GM12878 (cell line): ENCODE results near the gene ZNF629. TPM values are rescaled to one million over a fixed set of nuclear protein-coding genes. Genes with fewer than 3 reads are reported as not detected.
A peak's percentile ranks its signal among the peaks of the same experiment; 100 is the strongest.

Experiments
- ATAC-seq: fragments of 200-7000 bp; cut with Tn5 transposase; 3 replicates; pipeline ENCODE4 v1.9.1; 2020; ENCODE audit warnings: mild to moderate bottlenecking, moderate library complexity
- BruUV-seq: library from RNA; stranded (reverse); fragments of 400-500 nt; replicated peaks from 2 replicates; lab custom pipeline; 2021; lab: Mats Ljungman, UMichigan
- CTCF ChIA-PET: fragments of 300-600 bp; sonication (Branson Sonifier 250); formaldehyde crosslinking; extraction: SDS; loops from one replicate; lab custom pipeline; 2021; ENCODE audit warnings: inconsistent platforms; lab: Yijun Ruan, JAX
- POLR2A ChIA-PET: fragments of 350-600 bp; formaldehyde crosslinking; extraction: SDS; loops from one replicate; lab custom pipeline; 2021; ENCODE audit warnings: inconsistent platforms; lab: Charles Lee
- RAD21 ChIA-PET: fragments of 300-600 bp; sonication (Branson Sonifier 250); formaldehyde crosslinking; loops from one replicate; lab custom pipeline; 2023; ENCODE audit warnings: antibody characterized with exemption; ENCODE audit not compliant: unreplicated experiment; lab: Charles Lee
- SMC1A ChIA-PET: fragments of 300-600 bp; sonication (Branson Sonifier 250); formaldehyde crosslinking; loops from one replicate; lab custom pipeline; 2023; ENCODE audit not compliant: unreplicated experiment, uncharacterized antibody; lab: Charles Lee
- DNase-seq: peaks from one replicate; pipeline ENCODE4 v3.0.0-alpha.2; 2011; ENCODE audit warnings: low read depth, low spot score
- FAIRE-seq: peaks from 3 replicates; lab custom pipeline; 2011; peaks lifted over from hg19 to GRCh38; lab: Jason Lieb, UNC
- H2AFZ ChIP-seq: 2 replicates; pipeline ENCODE4 v1.6.0; 2011; ENCODE audit warnings: low read depth, low read length, control low read depth; ENCODE audit not compliant: control insufficient read depth
- H3K27ac ChIP-seq: 2 replicates; pipeline ENCODE4 v1.5.1; 2011; ENCODE audit warnings: control low read depth; ENCODE audit not compliant: control insufficient read depth, insufficient read depth
- H3K27me3 ChIP-seq, 2 experiments: replicated peaks in 1 of 2; 2 replicates each; pipeline versions ENCODE4 v1.6.0 to v1.6.1; 2011; ENCODE audit warnings: low read length in 1 of 2; ENCODE audit not compliant: control insufficient read depth in 2 of 2, insufficient read depth in 2 of 2
- H3K36me3 ChIP-seq, 2 experiments: 2 replicates each; pipeline ENCODE4 v1.5.1; 2011; ENCODE audit warnings: low read length in 1 of 2; ENCODE audit not compliant: control insufficient read depth in 2 of 2, insufficient read depth in 2 of 2
- H3K4me1 ChIP-seq: 2 replicates; pipeline ENCODE4 v1.6.1; 2011; ENCODE audit warnings: mild to moderate bottlenecking, low read length, moderate library complexity, mixed read lengths; ENCODE audit not compliant: control insufficient read depth, insufficient read depth
- H3K4me2 ChIP-seq: 2 replicates; pipeline ENCODE4 v1.6.0; 2011; ENCODE audit warnings: control low read depth; ENCODE audit not compliant: control insufficient read depth, insufficient read depth
- H3K4me3 ChIP-seq: fragments of 200-600 bp; sonication (generic); 2 replicates; pipeline ENCODE4 v1.5.1; 2016
- H3K79me2 ChIP-seq: 2 replicates; pipeline ENCODE4 v1.6.0; 2011; ENCODE audit warnings: low read length; ENCODE audit not compliant: control insufficient read depth, insufficient read depth
- H3K9ac ChIP-seq: 2 replicates; pipeline ENCODE4 v1.8.0; 2011; ENCODE audit warnings: low read length, control low read depth, mixed read lengths; ENCODE audit not compliant: control insufficient read depth, insufficient read depth
- H3K9me3 ChIP-seq: replicated peaks from 3 replicates; pipeline ENCODE4 v1.5.1; 2011; ENCODE audit warnings: mild to moderate bottlenecking, low read length; ENCODE audit not compliant: control insufficient read depth, insufficient read depth
- H4K20me1 ChIP-seq: 2 replicates; pipeline ENCODE4 v1.6.0; 2011; ENCODE audit not compliant: control insufficient read depth, insufficient read depth
- ATF2 ChIP-seq: IDR thresholded peaks from 2 replicates; pipeline ENCODE4 v1.6.1; 2012; ENCODE audit warnings: low read length, inconsistent platforms
- BCL3 ChIP-seq: IDR thresholded peaks from 2 replicates; pipeline ENCODE4 v1.6.1; 2011; ENCODE audit warnings: borderline replicate concordance, low read depth, mild to moderate bottlenecking, moderate library complexity, low read length; ENCODE audit not compliant: insufficient read depth, poor library complexity, severe bottlenecking
- CHD4 ChIP-seq: fragments of 200-600 bp; sonication (generic); IDR thresholded peaks from 2 replicates; pipeline ENCODE4 v1.6.1; 2016; ENCODE audit warnings: mild to moderate bottlenecking
- EED ChIP-seq: sonication (generic); IDR thresholded peaks from 2 replicates; pipeline ENCODE4 v1.6.1; 2016; ENCODE audit warnings: antibody characterized with exemption, low read depth
- ETV6 ChIP-seq, 2 experiments: fragments of 450-650 bp in 1 of 2; IDR thresholded peaks in 1 of 2; conservative IDR thresholded peaks in 1 of 2; 2 replicates each; pipeline ENCODE4 v1.6.1; 2014; ENCODE audit warnings: antibody characterized with exemption in 1 of 2, borderline replicate concordance in 1 of 2, low read depth in 1 of 2, mild to moderate bottlenecking in 1 of 2, moderate library complexity in 1 of 2
- IKZF1 ChIP-seq: fragments of 450-650 bp; conservative IDR thresholded peaks from 2 replicates; pipeline ENCODE4 v1.6.1; 2017; ENCODE audit warnings: antibody characterized with exemption, mild to moderate bottlenecking
- RUNX3 ChIP-seq: IDR thresholded peaks from 2 replicates; pipeline ENCODE4 v1.6.1; 2012; ENCODE audit warnings: low read length, inconsistent platforms
- SRF ChIP-seq, 2 experiments: IDR thresholded peaks; 2 replicates each; pipeline ENCODE4 v1.6.1; 2011; ENCODE audit warnings: low read depth in 2 of 2, low read length in 2 of 2, mild to moderate bottlenecking in 1 of 2, moderate library complexity in 1 of 2
- WGBS: methylation state at CpG from one replicate; pipeline ENCODE4 v1.1.6; 2016; ENCODE audit warnings: low lambda C conversion rate; ENCODE audit not compliant: insufficient replicate concordance, insufficient coverage; ENCODE audit errors: missing lambda C conversion rate; 5-methylcytosine and 5-hydroxymethylcytosine counted together
- in situ Hi-C: fragments of 300-500 bp; cut with MboI; formaldehyde crosslinking; loops from 9 replicates; pipeline ENCODE4 v1.14.3; 2018; ENCODE audit warnings: mixed read lengths
- intact Hi-C: fragments of 100-400 bp; cut with micrococcal nuclease; formaldehyde crosslinking; loops from one replicate; pipeline ENCODE4 v1.14.2; 2022; ENCODE audit not compliant: unreplicated experiment
- polyA plus RNA-seq, 11 experiments: library from polyadenylated mRNA; depleted of rRNA in 4 of 11; unstranded in 6 of 11; stranded (reverse) in 5 of 11; fragments of >200 nt; fragmentation: Nextera tagmentation in 4 of 11; fragmentation: Illumina TruSeq in 1 of 11; extraction: Ambion mirVana in 4 of 11; extraction: Trizol in 1 of 11; gene quantifications; 1 replicate in 1 of 11; 2 replicates in 10 of 11; pipeline versions ENCODE4 v1.2.1 to v1.2.3, GENCODE V29; 2011 to 2016; ENCODE audit warnings: inconsistent platforms in 2 of 11, missing spikeins in 2 of 11, low read depth in 1 of 11
- total RNA-seq, 4 experiments: library from RNA; depleted of rRNA in 3 of 4; stranded (reverse); fragments of >200 nt in 3 of 4; fragmentation: Illumina TruSeq in 1 of 4; extraction: Trizol in 1 of 4; gene quantifications; 2 replicates each; pipeline versions ENCODE4 v1.2.1 to v1.2.3, GENCODE V29; 2013 to 2021
- TF ChIP-seq, protein P1 (sequence below): IDR thresholded peaks from 2 replicates; pipeline ENCODE4 v1.6.1; 2011; ENCODE audit warnings: borderline replicate concordance, low read depth, mild to moderate bottlenecking, moderate library complexity, mixed read lengths, low read length; ENCODE audit not compliant: insufficient read depth; ENCODE audit errors: extremely low read length

The ZNF629 gene
- total and polyA plus RNA-seq, 10 of the 15 experiments (the other 5 are each of a cell fraction or from before 2014, with no cell fraction given): 0.02 to 0.69 (median 0.40) TPM

DNA sequence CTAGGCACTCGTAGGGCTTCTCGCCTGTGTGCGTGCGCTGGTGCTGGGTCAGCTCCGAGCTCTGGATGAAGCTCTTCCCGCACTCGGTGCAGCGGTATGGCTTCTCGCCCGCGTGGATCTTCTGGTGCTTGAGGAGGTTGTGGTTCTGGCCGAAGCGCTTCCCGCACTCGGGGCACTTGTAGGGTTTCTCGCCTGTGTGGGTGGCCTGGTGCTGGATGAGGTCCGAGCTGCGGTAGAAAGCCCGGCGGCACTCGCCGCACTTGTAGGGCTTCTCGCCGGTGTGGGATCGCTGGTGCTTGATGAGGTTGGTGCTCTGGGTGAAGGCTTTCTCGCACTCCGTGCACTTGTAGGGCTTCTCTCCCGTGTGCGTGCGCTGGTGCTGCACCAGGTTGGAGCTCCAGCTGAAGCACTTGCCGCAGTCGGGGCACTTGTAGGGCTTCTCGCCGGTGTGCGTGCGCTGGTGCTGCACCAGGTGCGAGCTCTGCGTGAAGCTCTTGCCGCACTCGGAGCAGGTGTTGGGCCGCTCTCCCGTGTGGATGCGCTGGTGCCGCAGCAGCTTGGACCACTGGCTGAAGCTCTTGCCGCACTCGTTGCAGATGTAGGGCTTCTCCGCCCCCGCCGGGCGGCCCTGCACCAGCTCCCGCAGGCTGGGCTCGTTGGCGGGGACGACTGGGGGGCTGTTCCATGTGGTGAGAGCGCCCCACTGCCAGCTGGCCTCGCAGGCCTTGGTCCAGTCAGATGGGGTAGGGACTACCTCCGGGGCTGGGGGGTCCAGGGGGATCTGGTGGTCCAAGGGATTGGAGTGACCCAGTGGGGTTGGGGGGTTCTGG is 3.5 kb downstream of the ZNF629 start (continued):
- TF ChIP-seq CHD4 (no peak), BCL3 (no peak), SRF (IDR thresholded peaks at IDR 0.05; ENCODE audit: low read depth in 2 of 2, low read length in 2 of 2) (no peak), ETV6 (conservative IDR thresholded peaks at IDR 0.05 in 1 of 2, IDR thresholded peaks at IDR 0.05 in 1 of 2; ENCODE audit: borderline replicate concordance in 1 of 2, low read depth in 1 of 2) (no peak)
- TF ChIP-seq, all 136 proteins: peak for 0

DNA sequence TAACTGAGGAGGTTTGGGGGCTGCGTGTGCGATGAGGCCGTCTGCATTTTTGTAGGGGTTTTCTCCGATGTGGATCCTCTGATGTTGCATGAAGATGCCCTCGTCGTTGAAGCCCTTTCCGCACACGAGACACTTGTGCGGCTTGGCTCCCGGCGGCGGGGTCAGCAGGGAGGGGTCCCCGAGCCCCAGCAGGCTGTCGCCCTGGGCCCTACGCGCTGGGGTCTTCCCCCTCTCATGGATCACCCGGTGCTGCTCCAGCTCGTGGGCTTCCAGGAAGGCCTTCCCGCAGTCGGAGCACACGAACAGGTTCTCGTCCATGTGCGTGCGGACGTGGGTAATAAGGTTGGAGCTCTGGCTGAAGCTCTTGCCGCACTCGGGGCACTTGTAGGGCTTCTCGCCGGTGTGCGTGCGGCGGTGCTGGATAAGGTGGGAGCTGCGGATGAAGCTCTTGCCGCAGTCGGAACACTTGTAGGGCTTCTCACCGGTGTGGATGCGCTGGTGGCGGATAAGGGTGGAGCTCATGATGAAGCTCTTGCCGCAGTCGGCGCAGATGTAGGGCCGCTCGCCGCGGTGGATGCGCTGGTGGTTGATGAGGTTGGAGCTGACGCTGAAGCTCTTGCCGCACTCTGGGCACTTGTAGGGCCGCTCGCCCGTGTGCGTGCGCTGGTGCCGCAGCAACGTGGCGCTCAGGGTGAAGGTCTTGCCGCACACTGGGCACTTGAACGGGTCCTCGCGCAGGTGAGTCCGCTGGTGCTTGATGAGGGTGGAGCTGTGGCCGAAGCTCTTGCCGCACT is 4.3 kb downstream of the ZNF629 start:
- H3K9ac ChIP-seq: no peak overlapping the region
- no TSS peak for BruUV-seq
- in situ Hi-C loops: no loop called here
- no peak overlapping the region for H3K4me2 ChIP-seq
- ChIA-PET RAD21 (interaction anchor here (0.8 kb wide), 1 partner anchor 599 kb away, joined by 3 read pairs; the partner anchor contains the start of gene CORO1A), POLR2A (no interaction called here), CTCF (interaction anchor here (0.7 kb wide), 1 partner anchor 159 kb away, joined by 3 read pairs; no protein-coding TSS in a partner anchor), SMC1A (interaction anchor here (0.6 to 1.1 kb wide), 2 partner anchors 57 to 63 kb away, joined by 3 read pairs; no protein-coding TSS in a partner anchor)
- H3K9me3 ChIP-seq: no peaks in the 10 kb centered on the region
- DNase-seq (no peak), ATAC-seq (no peak), FAIRE-seq (no peak)
- no peaks in the 10 kb centered on the region for H3K4me1 ChIP-seq
- peaks cover 0 to 3% of the 10 kb centered on the region in 2 experiments; a peak in 2 of 4 replicates for H3K27me3 ChIP-seq
- H2AFZ ChIP-seq: no peak overlapping the region
- WGBS: 88% methylated on average over 63 of the region's 63 CpGs
- H3K79me2 ChIP-seq: no peaks in the 10 kb centered on the region
- intact Hi-C loops: no loop called here
- no peak overlapping the region for H3K4me3 ChIP-seq
- no peaks in the 10 kb centered on the region for H4K20me1 ChIP-seq
- TF ChIP-seq, protein P1, sequence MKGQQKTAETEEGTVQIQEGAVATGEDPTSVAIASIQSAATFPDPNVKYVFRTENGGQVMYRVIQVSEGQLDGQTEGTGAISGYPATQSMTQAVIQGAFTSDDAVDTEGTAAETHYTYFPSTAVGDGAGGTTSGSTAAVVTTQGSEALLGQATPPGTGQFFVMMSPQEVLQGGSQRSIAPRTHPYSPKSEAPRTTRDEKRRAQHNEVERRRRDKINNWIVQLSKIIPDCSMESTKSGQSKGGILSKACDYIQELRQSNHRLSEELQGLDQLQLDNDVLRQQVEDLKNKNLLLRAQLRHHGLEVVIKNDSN: peak; percentile 1
- TF ChIP-seq EED: no peak
- no peak for TF ChIP-seq IKZF1
- no peak for TF ChIP-seq RUNX3
- TF ChIP-seq ATF2: no peak
- H3K36me3 ChIP-seq: no peaks in the 10 kb centered on the region
- H3K27ac ChIP-seq: no peak overlapping the region
